Loucy (cell line): ENCODE measurements around the gene CLTA.

Experiments used
- H2AFZ ChIP-seq: fragments of 200-600 bp; sonication (generic); 2 replicates; pipeline ENCODE4 v1.6.0; 2016; ENCODE audit warnings: antibody characterized with exemption, mild to moderate bottlenecking, low read length, moderate library complexity
- H3F3A ChIP-seq: fragments of 200-600 bp; 2 replicates; pipeline ENCODE4 v1.6.0; 2016; ENCODE audit warnings: antibody characterized with exemption, low read depth, mild to moderate bottlenecking
- H3K27me3 ChIP-seq: fragments of 200-600 bp; sonication (generic); 2 replicates; pipeline ENCODE4 v1.6.1; 2014; ENCODE audit warnings: low read length, mild to moderate bottlenecking; ENCODE audit not compliant: insufficient read depth, poor library complexity, severe bottlenecking
- H3K36me3 ChIP-seq: fragments of 200-600 bp; sonication (generic); 2 replicates; pipeline ENCODE4 v1.6.1; 2016; ENCODE audit warnings: low read length; ENCODE audit not compliant: insufficient read depth
- H3K4me1 ChIP-seq: fragments of 200-600 bp; sonication (generic); 2 replicates; pipeline ENCODE4 v1.5.1; 2014; ENCODE audit warnings: low read length, mild to moderate bottlenecking; ENCODE audit not compliant: insufficient read depth, poor library complexity, severe bottlenecking
- H3K4me2 ChIP-seq: fragments of 200-600 bp; sonication (generic); 2 replicates; pipeline ENCODE4 v1.6.0; 2014; ENCODE audit warnings: antibody characterized with exemption, low read length, low read depth, mild to moderate bottlenecking; ENCODE audit not compliant: poor library complexity, severe bottlenecking
- H3K4me3 ChIP-seq: fragments of 200-600 bp; sonication (generic); 2 replicates; pipeline ENCODE4 v1.5.1; 2014; ENCODE audit warnings: low read length, mild to moderate bottlenecking, mixed read lengths; ENCODE audit not compliant: poor library complexity, severe bottlenecking
- H3K79me2 ChIP-seq: fragments of 200-600 bp; sonication (generic); 2 replicates; pipeline ENCODE4 v1.6.1; 2014; ENCODE audit warnings: low read length; ENCODE audit not compliant: insufficient read depth
- H3K9ac ChIP-seq: fragments of 200-600 bp; sonication (generic); 2 replicates; pipeline ENCODE4 v1.6.0; 2014; ENCODE audit warnings: mild to moderate bottlenecking, low read depth, low read length, moderate library complexity; ENCODE audit not compliant: poor library complexity, severe bottlenecking
- H3K9me2 ChIP-seq: fragments of 200-600 bp; sonication (generic); replicated peaks from 2 replicates; pipeline ENCODE4 v1.6.1; 2016; ENCODE audit warnings: low read depth, low read length, mixed read lengths
- H3K9me3 ChIP-seq: fragments of 200-600 bp; sonication (generic); 2 replicates; pipeline ENCODE4 v1.6.1; 2014; ENCODE audit warnings: mild to moderate bottlenecking, antibody characterized with exemption, low read length, low read depth; ENCODE audit not compliant: insufficient read depth
- H4K20me1 ChIP-seq: fragments of 200-600 bp; sonication (generic); 2 replicates; pipeline ENCODE4 v1.6.0; 2014; ENCODE audit warnings: antibody characterized with exemption, low read length, mild to moderate bottlenecking; ENCODE audit not compliant: insufficient read depth, poor library complexity, severe bottlenecking
- CTCF ChIP-seq: fragments of 200-600 bp; sonication (generic); conservative IDR thresholded peaks from 2 replicates; pipeline ENCODE4 v1.5.1; 2014; ENCODE audit warnings: mild to moderate bottlenecking, antibody characterized with exemption, low read length
- EZH2phosphoT487 ChIP-seq: fragments of 200-600 bp; IDR thresholded peaks from 2 replicates; pipeline ENCODE4 v1.6.1; 2018; ENCODE audit warnings: antibody characterized with exemption, mild to moderate bottlenecking, moderate library complexity, borderline replicate concordance

The CLTA gene

GRCh38 chr9:36170531-36170930 lies 20.2 kb upstream of the CLTA start:
- Histone ChIP-seq H3K27me3 (no peaks in the 10 kb centered on the region), H3K9me2 (no peaks in the 10 kb centered on the region), H3K4me3 (no peak overlapping the region), H3F3A (no peaks in the 10 kb centered on the region), H2AFZ (no peak overlapping the region), H4K20me1 (no peaks in the 10 kb centered on the region), H3K4me2 (no peak overlapping the region), H3K9ac (no peak overlapping the region), H3K4me1 (no peaks in the 10 kb centered on the region), H3K79me2 (no peaks in the 10 kb centered on the region), H3K36me3 (no peaks in the 10 kb centered on the region), H3K9me3 (no peaks in the 10 kb centered on the region)
- TF ChIP-seq CTCF (no peak), EZH2phosphoT487 (no peak)

- Histone ChIP-seq H3K27me3 (no peaks in the 10 kb centered on the region), H3K36me3 (no peaks in the 10 kb centered on the region), H3K4me3 (no peak overlapping the region), H3K79me2 (no peaks in the 10 kb centered on the region), H3K4me2 (no peak overlapping the region), H3F3A (no peaks in the 10 kb centered on the region), H3K9me2 (no peaks in the 10 kb centered on the region), H3K9me3 (no peaks in the 10 kb centered on the region), H3K4me1 (peaks cover under 1% of the 10 kb centered on the region), H3K9ac (no peak overlapping the region), H4K20me1 (no peaks in the 10 kb centered on the region), H2AFZ (no peak overlapping the region)
- no peak for TF ChIP-seq CTCF
- no peak for TF ChIP-seq EZH2phosphoT487
Observed at GRCh38 chr9:36173861-36174260, 16.9 kb upstream of the CLTA start.

DNA sequence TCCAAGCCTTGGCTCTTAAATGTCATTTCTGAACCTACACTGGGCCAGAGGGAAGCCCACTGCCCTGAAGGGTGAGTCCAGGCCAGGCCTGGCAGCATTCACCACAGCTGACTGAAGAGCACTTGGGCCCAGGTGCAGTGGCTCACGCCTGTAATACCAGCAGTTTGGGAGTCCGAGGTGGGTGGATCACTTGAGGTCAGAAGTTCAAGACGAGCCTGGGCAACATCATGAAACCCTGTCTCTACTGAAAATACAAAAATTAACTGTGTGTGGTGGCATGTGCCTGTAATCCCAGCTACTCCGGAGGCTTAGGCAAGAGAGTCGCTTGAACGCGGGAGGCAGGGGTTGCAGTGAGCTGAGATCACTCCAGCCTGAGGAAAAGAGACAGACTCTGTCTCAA lies 16.4 kb upstream of the CLTA start:
- peaks cover 5% of the 10 kb centered on the region for H3K4me1 ChIP-seq
- no peak overlapping the region for H3K9ac ChIP-seq
- no peaks in the 10 kb centered on the region for H3K36me3 ChIP-seq
- H4K20me1 ChIP-seq: no peaks in the 10 kb centered on the region
- H3K9me2 ChIP-seq: no peaks in the 10 kb centered on the region
- H3K4me2 ChIP-seq: no peak overlapping the region
- TF ChIP-seq EZH2phosphoT487 (no peak), CTCF (no peak)
- no peaks in the 10 kb centered on the region for H3F3A ChIP-seq
- no peaks in the 10 kb centered on the region for H3K27me3 ChIP-seq
- no peak overlapping the region for H3K4me3 ChIP-seq
- H2AFZ ChIP-seq: no peak overlapping the region
- no peaks in the 10 kb centered on the region for H3K79me2 ChIP-seq
- H3K9me3 ChIP-seq: no peaks in the 10 kb centered on the region
